Subcutaneous abdominal adipose tissue (tissue), 5 donors: ENCODE measurements around the gene ANXA8.
"Not testable (repeated sequence)": the region's sequence is repeated elsewhere in the genome, so short reads cannot be mapped to it uniquely, and the experiment has no call there.

ENCODE experiments used
- H3K27ac ChIP-seq: one replicate; pipeline ENCODE4 v1.7.0; 2013; ENCODE audit warnings: low read depth, mild to moderate bottlenecking, inconsistent platforms, low read length, moderate library complexity
- H3K27me3 ChIP-seq, 5 donors: one replicate each; pipeline ENCODE4 v1.7.0; 2013; ENCODE audit warnings: low read length in 5 of 5, inconsistent platforms in 1 of 5; ENCODE audit not compliant: control insufficient read depth in 5 of 5, insufficient read depth in 4 of 5
- H3K36me3 ChIP-seq, 5 donors: one replicate each; pipeline ENCODE4 v1.7.0; 2013; ENCODE audit warnings: low read length in 5 of 5; ENCODE audit not compliant: control insufficient read depth in 5 of 5, insufficient read depth in 5 of 5
- H3K4me1 ChIP-seq, 5 donors: one replicate each; pipeline ENCODE4 v1.7.0; 2013; ENCODE audit warnings: low read length in 5 of 5, mild to moderate bottlenecking in 3 of 5, moderate library complexity in 1 of 5; ENCODE audit not compliant: control insufficient read depth in 5 of 5, insufficient read depth in 5 of 5
- H3K4me3 ChIP-seq, 5 donors: one replicate each; pipeline ENCODE4 v1.7.0; 2013; ENCODE audit warnings: low read length in 5 of 5, low read depth in 1 of 5
- H3K9ac ChIP-seq, 5 donors: one replicate each; pipeline ENCODE4 v1.7.0; 2013; ENCODE audit warnings: low read length in 5 of 5, mild to moderate bottlenecking in 4 of 5, moderate library complexity in 3 of 5
- H3K9me3 ChIP-seq, 5 donors: one replicate each; pipeline ENCODE4 v1.7.0; 2013; ENCODE audit warnings: low read length in 5 of 5; ENCODE audit not compliant: control insufficient read depth in 5 of 5
- donor health status: healthy.
- donor health status: healthy.
- donor health status: healthy.
- donor health status: healthy.
- donor health status: healthy.

Gene ANXA8

DNA sequence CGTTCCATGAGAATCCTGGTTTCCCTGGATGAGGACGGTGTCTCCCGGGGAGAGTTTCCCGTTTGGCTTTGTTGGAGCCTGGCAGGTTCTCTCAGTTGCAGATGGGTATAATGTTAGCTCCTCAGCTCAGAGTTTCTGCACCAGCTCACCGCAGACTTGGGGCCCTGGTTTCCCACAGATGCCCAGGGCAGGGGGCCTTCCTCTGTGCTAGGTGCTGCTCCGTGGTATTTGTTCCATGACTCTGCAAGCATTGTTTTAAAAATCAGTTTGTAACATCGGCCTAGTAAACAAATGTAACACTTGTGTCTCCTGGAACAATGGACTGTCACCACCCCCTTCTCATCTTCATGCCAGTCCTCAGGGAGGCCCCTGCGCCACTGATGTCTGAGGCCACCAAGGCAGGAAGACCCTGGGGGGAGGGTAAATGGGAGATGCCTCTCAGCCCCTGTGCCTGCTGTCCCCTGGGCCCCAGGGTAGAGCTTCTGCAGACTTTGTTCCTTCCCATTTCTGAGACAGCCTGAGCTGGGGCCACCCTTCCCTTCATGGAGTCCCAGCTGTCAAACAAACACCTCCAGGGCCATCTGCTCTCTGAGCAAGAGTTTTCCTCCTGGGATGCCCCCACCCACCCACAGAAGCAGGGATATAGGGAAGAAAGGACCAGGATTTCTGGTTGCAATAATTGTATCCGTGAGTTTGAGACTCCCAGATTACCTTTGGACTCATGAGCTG is 28.4 kb downstream of the ANXA8 start:
- not testable (repeated sequence) for H3K4me1 ChIP-seq, H3K4me3 ChIP-seq, H3K27me3 ChIP-seq, H3K9me3 ChIP-seq, H3K27ac ChIP-seq, H3K36me3 ChIP-seq, H3K9ac ChIP-seq

DNA sequence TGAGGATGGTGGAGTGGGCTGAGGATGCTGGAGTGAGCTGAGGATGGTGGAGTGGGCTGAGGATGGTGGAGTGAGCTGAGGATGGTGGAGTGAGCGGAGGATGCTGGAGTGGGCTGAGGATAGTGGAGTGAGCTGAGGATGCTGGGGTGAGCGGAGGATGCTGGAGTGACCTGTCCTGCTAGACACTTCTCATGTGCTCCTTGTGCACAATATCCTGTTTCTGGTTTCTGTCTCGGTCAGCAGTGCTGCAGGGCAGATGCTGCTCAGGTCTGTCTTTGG is 29.2 kb downstream of the ANXA8 start:
- H3K9ac ChIP-seq, result no peak overlapping the region
- H3K27ac ChIP-seq, result no peak overlapping the region
- no peak overlapping the region for H3K4me3 ChIP-seq
- H3K4me1 ChIP-seq, result peaks cover 0 to 5% (median 0%) of the 10 kb centered on the region in 5 donors
- no peaks in the 10 kb centered on the region for H3K36me3 ChIP-seq
- no peaks in the 10 kb centered on the region for H3K9me3 ChIP-seq
- H3K27me3 ChIP-seq, result peaks cover 0 to 5% (median 2%) of the 10 kb centered on the region in 5 donors

- no peaks in the 10 kb centered on the region for H3K36me3 ChIP-seq
- no peak overlapping the region for H3K9ac ChIP-seq
- H3K4me1 ChIP-seq, result peaks cover 0 to 5% (median 0%) of the 10 kb centered on the region in 5 donors
- peaks cover 0 to 5% (median 2%) of the 10 kb centered on the region in 5 donors for H3K27me3 ChIP-seq
- no peak overlapping the region for H3K4me3 ChIP-seq
- no peak overlapping the region for H3K27ac ChIP-seq
- no peaks in the 10 kb centered on the region for H3K9me3 ChIP-seq
Observed at GRCh38 chr10:47454008-47454779, 29.7 kb downstream of the ANXA8 start.

DNA sequence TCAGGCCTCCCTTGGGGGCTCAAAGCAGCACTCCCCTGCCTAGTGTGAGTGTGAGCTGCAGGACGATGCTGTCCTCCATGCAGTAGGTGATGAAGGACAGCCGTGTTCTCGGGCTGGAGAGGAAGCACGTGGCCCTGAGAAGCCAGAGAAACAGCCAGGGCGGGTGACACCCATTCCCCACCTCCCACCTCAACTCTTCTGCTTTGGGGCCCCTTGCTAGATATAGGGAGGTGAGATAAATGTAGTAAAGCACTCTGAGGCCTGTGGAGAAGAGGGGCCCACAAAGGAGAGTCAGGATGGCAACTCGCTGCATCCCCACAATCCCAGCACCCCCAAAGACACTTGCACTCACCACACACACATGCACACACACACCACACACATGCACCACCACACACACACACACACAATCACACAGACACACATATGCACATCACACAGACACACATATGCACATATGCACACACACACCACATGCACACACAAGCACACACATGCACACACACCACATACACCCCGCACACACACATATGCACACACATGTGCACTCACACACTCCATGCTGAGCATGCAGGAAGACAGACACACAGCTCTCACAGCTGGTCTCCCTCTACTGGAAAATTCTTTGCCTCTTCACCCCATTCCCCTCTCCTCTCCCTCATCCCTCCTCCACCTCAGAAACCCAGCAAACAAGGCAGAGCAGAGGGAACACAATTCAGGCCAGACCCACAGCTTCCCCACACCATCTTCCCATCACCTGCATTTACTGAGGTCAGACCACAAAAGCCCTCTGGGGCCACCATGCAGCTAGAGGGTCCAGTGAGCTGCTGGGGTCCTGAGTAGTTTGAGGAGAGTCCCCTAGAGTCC is 30.5 kb downstream of the ANXA8 start:
- Histone ChIP-seq H3K9me3 (no peaks in the 10 kb centered on the region), H3K27ac (no peak overlapping the region), H3K9ac (no peak overlapping the region), H3K4me3 (no peak overlapping the region), H3K4me1 (peaks cover 0 to 5% (median 0%) of the 10 kb centered on the region in 5 donors), H3K36me3 (no peaks in the 10 kb centered on the region), H3K27me3 (peaks cover 0 to 5% (median 2%) of the 10 kb centered on the region in 5 donors)

GRCh38 chr10:47452495-47453140 is 31.3 kb downstream of the ANXA8 start:
- Histone ChIP-seq H3K9ac (no peak overlapping the region), H3K36me3 (no peaks in the 10 kb centered on the region), H3K4me3 (no peak overlapping the region)

GRCh38 chr10:47451998-47452494 is 31.9 kb downstream of the ANXA8 start:
- Histone ChIP-seq H3K9me3 (no peaks in the 10 kb centered on the region), H3K27me3 (peaks cover 0 to 5% (median 2%) of the 10 kb centered on the region in 5 donors), H3K4me3 (no peak overlapping the region), H3K27ac (no peak overlapping the region), H3K9ac (no peak overlapping the region), H3K4me1 (peaks cover 0 to 5% (median 0%) of the 10 kb centered on the region in 5 donors), H3K36me3 (no peaks in the 10 kb centered on the region)

More at GRCh38 chr10:47452495-47453140, 31.3 kb downstream of the ANXA8 start:
- H3K27ac ChIP-seq, result no peak overlapping the region
- H3K27me3 ChIP-seq, result peaks cover 0 to 5% (median 2%) of the 10 kb centered on the region in 5 donors
- no peaks in the 10 kb centered on the region for H3K9me3 ChIP-seq
- peaks cover 0 to 5% (median 0%) of the 10 kb centered on the region in 5 donors for H3K4me1 ChIP-seq

DNA sequence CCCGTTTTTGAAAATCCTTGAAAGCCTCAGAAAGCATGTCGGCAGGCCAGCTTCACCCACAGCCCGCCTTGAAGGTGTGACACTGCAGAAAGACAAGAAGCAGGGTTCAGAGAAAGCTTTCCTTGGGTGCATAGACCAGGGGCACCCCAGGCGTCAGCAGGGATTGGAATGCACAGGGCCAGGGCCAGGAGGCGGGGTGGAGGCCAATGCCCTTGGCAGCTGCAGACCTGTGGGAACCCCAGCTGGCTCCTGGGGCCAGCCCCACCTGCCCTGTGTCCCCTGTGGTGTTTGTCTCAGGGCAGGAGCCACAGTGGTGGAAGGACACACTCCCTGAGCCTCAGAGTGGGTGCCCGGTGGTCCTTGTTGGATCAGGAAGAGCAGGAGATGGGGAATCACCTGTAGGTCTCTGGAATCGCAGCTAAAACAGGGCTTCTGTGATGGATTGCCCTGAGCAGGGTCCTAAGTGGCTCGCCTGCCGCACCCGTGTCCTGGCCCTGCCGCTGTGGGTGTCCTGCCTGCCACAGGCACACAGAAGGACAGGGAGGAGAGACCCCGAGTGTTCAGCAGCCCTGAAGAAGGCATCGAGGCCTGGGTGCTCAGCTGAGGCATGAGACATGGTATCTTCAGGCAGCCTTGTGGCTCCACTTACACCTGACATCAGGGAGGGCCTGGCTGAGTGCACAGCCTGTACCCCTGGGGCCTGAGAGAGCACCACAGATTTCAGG is 32.5 kb downstream of the ANXA8 start:
- H3K27ac ChIP-seq, result no peak overlapping the region
- no peak overlapping the region for H3K4me3 ChIP-seq

DNA sequence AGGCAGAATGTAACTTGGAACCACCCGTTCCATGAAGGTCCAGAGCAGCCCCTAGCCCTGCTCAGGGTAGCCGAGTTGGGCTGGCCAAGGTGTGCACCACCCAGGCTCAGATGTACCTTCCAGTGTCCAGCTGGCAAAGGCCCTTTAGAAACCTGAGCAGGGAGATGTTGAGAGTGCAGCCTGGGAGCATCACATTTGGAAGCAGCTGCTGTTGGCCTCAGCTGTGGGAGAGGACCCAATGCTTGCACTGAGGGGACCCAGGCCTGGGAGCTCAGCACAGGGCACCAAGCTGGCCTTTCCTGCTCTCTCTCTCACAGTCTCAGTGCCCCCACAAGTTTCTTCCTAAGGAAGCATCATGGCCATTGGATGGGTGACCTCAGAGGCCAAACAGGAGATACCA is 33.5 kb downstream of the ANXA8 start:
- H3K27me3 ChIP-seq, result peaks cover 0 to 5% (median 2%) of the 10 kb centered on the region in 5 donors

More for the DNA sequence above, 32.5 kb downstream of the ANXA8 start:
- Histone ChIP-seq H3K27me3 (peaks cover 0 to 5% (median 2%) of the 10 kb centered on the region in 5 donors), H3K4me1 (peaks cover 0 to 5% (median 0%) of the 10 kb centered on the region in 5 donors), H3K9me3 (peaks cover under 1 to 5% (median 2%) of the 10 kb centered on the region in 5 donors), H3K36me3 (no peaks in the 10 kb centered on the region), H3K9ac (no peak overlapping the region)

DNA sequence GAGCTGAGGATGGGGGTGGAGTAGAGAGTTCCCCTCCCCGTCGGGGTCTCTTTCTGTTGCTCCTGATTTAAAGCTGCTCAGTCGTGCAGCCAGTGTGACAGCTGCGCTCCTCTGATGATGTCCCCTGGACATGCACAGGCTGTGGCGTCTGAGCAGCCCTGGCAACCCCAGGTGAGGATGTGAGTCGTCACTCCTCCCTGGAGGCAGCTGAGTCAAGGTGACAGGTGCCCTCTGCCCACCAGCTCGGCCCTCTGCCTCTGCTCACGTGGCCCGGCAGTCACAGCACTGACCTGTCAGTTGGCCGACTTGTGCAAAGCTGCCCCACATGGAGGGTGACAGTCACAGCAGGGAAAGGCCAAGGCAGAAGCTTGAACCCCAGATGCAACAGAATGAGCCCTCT is 33.9 kb downstream of the ANXA8 start:
- Histone ChIP-seq H3K36me3 (no peaks in the 10 kb centered on the region), H3K4me3 (no peak overlapping the region), H3K4me1 (peaks cover 0 to 5% (median 0%) of the 10 kb centered on the region in 5 donors), H3K9me3 (peaks cover 6 to 15% (median 14%) of the 10 kb centered on the region in 5 donors), H3K9ac (no peak overlapping the region), H3K27me3 (peaks cover 0 to 5% (median 2%) of the 10 kb centered on the region in 5 donors), H3K27ac (no peak overlapping the region)

More for the DNA sequence above, 33.5 kb downstream of the ANXA8 start:
- Histone ChIP-seq H3K4me1 (peaks cover 0 to 5% (median 0%) of the 10 kb centered on the region in 5 donors), H3K27ac (no peak overlapping the region), H3K36me3 (no peaks in the 10 kb centered on the region), H3K9ac (no peak overlapping the region), H3K9me3 (peaks cover 2 to 11% (median 9%) of the 10 kb centered on the region in 5 donors), H3K4me3 (no peak overlapping the region)
